ENCODE measurements around the gene USH1C. TPM values are rescaled to one million over a fixed set of nuclear protein-coding genes. Genes with fewer than 3 reads are reported as not detected.

The USH1C gene
- total RNA-seq, 4 donors from 2014 or later: 110 to 1,022 (median 157) TPM

GRCh38 chr11:17581036-17581731, 37.0 kb upstream of the USH1C start:
- DNase-seq: no peak
- Histone ChIP-seq H3K36me3 (no peaks in the 10 kb centered on the region), H3K27ac (no peak overlapping the region), H3K4me3 (no peak overlapping the region), H3K27me3 (peaks cover 8% of the 10 kb centered on the region), H3K4me1 (no peaks in the 10 kb centered on the region), H3K9me3 (no peaks in the 10 kb centered on the region)
- intact Hi-C loops (cut with DNase I; ENCODE audit: low total_unique reads): no loop called here
- in situ Hi-C loops (cut with MboI; ENCODE audit: low pct_ligation_motif_present in 1 of 4, low pct_unique_long_range_greater_than_20kb in 1 of 4, low sequenced_read_pairs in 3 of 4): no loop called here
- no peak for TF ChIP-seq POLR2AphosphoS5 (IDR thresholded peaks at IDR 0.05)
- TF ChIP-seq EP300 (IDR thresholded peaks at IDR 0.05; ENCODE audit: low read depth): no peak
- no peak for TF ChIP-seq CTCF (IDR thresholded peaks at IDR 0.05)
- TF ChIP-seq POLR2A (IDR thresholded peaks at IDR 0.05): no peak
- WGBS, 2 donors (ENCODE audit: low coverage in 1 of 2): 68 to 75% methylated on average over 4 to 6 of the region's 6 CpGs

- in situ Hi-C loops (cut with MboI; ENCODE audit: low pct_ligation_motif_present in 1 of 4, low pct_unique_long_range_greater_than_20kb in 1 of 4, low sequenced_read_pairs in 3 of 4): no loop called here
- H3K9me3 ChIP-seq: no peaks in the 10 kb centered on the region
- no peaks in the 10 kb centered on the region for H3K4me1 ChIP-seq
- intact Hi-C loops (cut with DNase I; ENCODE audit: low total_unique reads): no loop called here
- WGBS, 2 donors (ENCODE audit: low coverage in 1 of 2): 67% methylated on average over 1 of the region's 1 CpG; no CpG with 5 or more reads in 1 of the 2 donors
- no peak for TF ChIP-seq CTCF (IDR thresholded peaks at IDR 0.05)
- TF ChIP-seq POLR2A (IDR thresholded peaks at IDR 0.05): no peak
- TF ChIP-seq POLR2AphosphoS5 (IDR thresholded peaks at IDR 0.05): no peak
- TF ChIP-seq EP300 (IDR thresholded peaks at IDR 0.05; ENCODE audit: low read depth): no peak
- DNase-seq: no peak
- H3K27me3 ChIP-seq: peaks cover 8% of the 10 kb centered on the region
- no peak overlapping the region for H3K4me3 ChIP-seq
- no peak overlapping the region for H3K27ac ChIP-seq
- no peaks in the 10 kb centered on the region for H3K36me3 ChIP-seq
These were observed 36.1 kb upstream of the USH1C start for GRCh38 chr11:17580271-17580670.

GRCh38 chr11:17579451-17579850, 35.2 kb upstream of the USH1C start:
- no peak for DNase-seq
- no peaks in the 10 kb centered on the region for H3K9me3 ChIP-seq
- in situ Hi-C loops (cut with MboI; ENCODE audit: low pct_ligation_motif_present in 1 of 4, low pct_unique_long_range_greater_than_20kb in 1 of 4, low sequenced_read_pairs in 3 of 4) (no loop called here), intact Hi-C loops (cut with DNase I; ENCODE audit: low total_unique reads) (no loop called here)
- H3K27ac ChIP-seq: no peak overlapping the region
- WGBS, 2 donors (ENCODE audit: low coverage in 1 of 2): 84 to 100% methylated on average over 1 to 7 of the region's 7 CpGs
- no peaks in the 10 kb centered on the region for H3K36me3 ChIP-seq
- H3K4me1 ChIP-seq: no peaks in the 10 kb centered on the region
- TF ChIP-seq EP300 (IDR thresholded peaks at IDR 0.05; ENCODE audit: low read depth): no peak
- TF ChIP-seq POLR2A (IDR thresholded peaks at IDR 0.05): no peak
- no peak for TF ChIP-seq POLR2AphosphoS5 (IDR thresholded peaks at IDR 0.05)
- no peak for TF ChIP-seq CTCF (IDR thresholded peaks at IDR 0.05)
- H3K27me3 ChIP-seq: peaks cover under 1% of the 10 kb centered on the region
- no peak overlapping the region for H3K4me3 ChIP-seq

GRCh38 chr11:17578958-17579357, 34.7 kb upstream of the USH1C start:
- Histone ChIP-seq H3K36me3 (no peaks in the 10 kb centered on the region), H3K4me1 (no peaks in the 10 kb centered on the region), H3K9me3 (no peaks in the 10 kb centered on the region), H3K27ac (no peak overlapping the region), H3K4me3 (no peak overlapping the region), H3K27me3 (no peaks in the 10 kb centered on the region)
- no peak for DNase-seq
- TF ChIP-seq CTCF (IDR thresholded peaks at IDR 0.05) (no peak), POLR2A (IDR thresholded peaks at IDR 0.05) (no peak), POLR2AphosphoS5 (IDR thresholded peaks at IDR 0.05) (no peak), EP300 (IDR thresholded peaks at IDR 0.05; ENCODE audit: low read depth) (no peak)
- intact Hi-C loops (cut with DNase I; ENCODE audit: low total_unique reads) (no loop called here), in situ Hi-C loops (cut with MboI; ENCODE audit: low pct_ligation_motif_present in 1 of 4, low pct_unique_long_range_greater_than_20kb in 1 of 4, low sequenced_read_pairs in 3 of 4) (no loop called here)
- WGBS, 2 donors (ENCODE audit: low coverage in 1 of 2): 94% methylated on average over 8 of the region's 8 CpGs; no CpG with 5 or more reads in 1 of the 2 donors
